H1 (cell line): ENCODE data around the gene GRID1. TPM values are rescaled to one million over a fixed set of nuclear protein-coding genes. Genes with fewer than 3 reads are reported as not detected.

Experiments used
- ATF2 ChIP-seq: IDR thresholded peaks from 2 replicates; pipeline ENCODE4 v1.6.1; 2012; ENCODE audit warnings: low read length, inconsistent platforms
- HDAC6 ChIP-seq: IDR thresholded peaks from one replicate; pipeline ENCODE4 v1.7.1; 2012; ENCODE audit warnings: low read depth, mild to moderate bottlenecking, inconsistent platforms, low read length, moderate library complexity
- MAX ChIP-seq: IDR thresholded peaks from 2 replicates; pipeline ENCODE4 v1.6.1; 2012; ENCODE audit warnings: inconsistent platforms
- NANOG ChIP-seq: IDR thresholded peaks from 2 replicates; pipeline ENCODE4 v1.6.1; 2011; ENCODE audit warnings: low read length, low read depth, mild to moderate bottlenecking, inconsistent platforms; ENCODE audit not compliant: insufficient read depth, poor library complexity, severe bottlenecking
- SAP30 ChIP-seq: fragments of 300-600 bp; sonication (generic); IDR thresholded peaks from 2 replicates; pipeline ENCODE4 v1.7.1; 2012; ENCODE audit warnings: low read length, moderate library complexity, mild to moderate bottlenecking, inconsistent platforms; ENCODE audit not compliant: insufficient read depth, insufficient replicate concordance
- polyA plus RNA-seq, 7 experiments: library from polyadenylated mRNA; depleted of rRNA in 3 of 7; stranded (reverse) in 5 of 7; unstranded in 2 of 7; fragments of >200 nt in 5 of 7; fragments of 200-250 nt in 2 of 7; gene quantifications; 1 replicate in 5 of 7; 2 replicates in 1 of 7; 4 replicates in 1 of 7; pipeline versions ENCODE4 v1.2.1 to v1.2.3, GENCODE V29; 2011 to 2013; ENCODE audit warnings: missing spikeins in 2 of 7, mixed read lengths in 2 of 7
- total RNA-seq: library from RNA; stranded (reverse); fragmentation: NEBNext Ultra II Directional; extraction: Animal tissue kit (Norgen Biotek cat#: 25700); gene quantifications from 2 replicates; pipeline ENCODE4 v1.2.1, GENCODE V29; 2021

Gene GRID1
- total and polyA plus RNA-seq, 2 of the 8 experiments (the other 6 are each of a cell fraction or from before 2014, with no cell fraction given): 0.22 to 0.30 TPM

GRCh38 chr10:86123715-86124114 lies 242.9 kb downstream of the GRID1 start (continued):
- no peak for TF ChIP-seq MAX
- no peak for TF ChIP-seq ATF2
- TF ChIP-seq SAP30: no peak
- no peak for TF ChIP-seq NANOG
- TF ChIP-seq HDAC6: no peak
